IPS-20b (cell line): ENCODE measurements around the gene DYNLT1.

Experiments
- H3K27ac ChIP-seq: one replicate; pipeline ENCODE4 v1.5.1; 2013; ENCODE audit warnings: low read length
- H3K27me3 ChIP-seq: 2 replicates; pipeline ENCODE4 v1.6.1; 2013; ENCODE audit warnings: mild to moderate bottlenecking, low read length, inconsistent platforms; ENCODE audit not compliant: insufficient read depth
- H3K36me3 ChIP-seq: 2 replicates; pipeline ENCODE4 v1.6.1; 2013; ENCODE audit warnings: low read depth, mild to moderate bottlenecking, inconsistent platforms, low read length, moderate library complexity; ENCODE audit not compliant: insufficient read depth
- H3K4me1 ChIP-seq: 2 replicates; pipeline ENCODE4 v1.6.1; 2013; ENCODE audit warnings: mild to moderate bottlenecking, control low read depth, inconsistent platforms, low read length, moderate library complexity; ENCODE audit not compliant: insufficient read depth
- H3K4me3 ChIP-seq: 2 replicates; pipeline ENCODE4 v1.5.1; 2013; ENCODE audit warnings: mild to moderate bottlenecking, low read length, inconsistent platforms
- H3K9ac ChIP-seq: 2 replicates; pipeline ENCODE4 v1.6.1; 2013; ENCODE audit warnings: low read depth, mild to moderate bottlenecking, inconsistent platforms, low read length, moderate library complexity
- H3K9me3 ChIP-seq: 2 replicates; pipeline ENCODE4 v1.6.1; 2013; ENCODE audit warnings: mild to moderate bottlenecking, low read depth, low read length, inconsistent platforms; ENCODE audit not compliant: insufficient read depth

Gene DYNLT1

GRCh38 chr6:158648682-158649131, 4.2 kb upstream of the DYNLT1 start:
- peaks cover 15% of the 10 kb centered on the region for H3K27me3 ChIP-seq
- no peak overlapping the region for H3K4me3 ChIP-seq
- no peak overlapping the region for H3K9ac ChIP-seq
- H3K9me3 ChIP-seq = no peaks in the 10 kb centered on the region
- H3K36me3 ChIP-seq = no peaks in the 10 kb centered on the region
- H3K4me1 ChIP-seq = 0 out of 2 replicates have a peak, but pooled peaks cover 3% of the 10 kb centered on the region
- H3K27ac ChIP-seq = no peak overlapping the region

- no peak overlapping the region for H3K4me3 ChIP-seq
- H3K4me1 ChIP-seq = no peaks in the 10 kb centered on the region
- peaks cover 15% of the 10 kb centered on the region for H3K27me3 ChIP-seq
- no peaks in the 10 kb centered on the region for H3K36me3 ChIP-seq
- no peaks in the 10 kb centered on the region for H3K9me3 ChIP-seq
- no peak overlapping the region for H3K9ac ChIP-seq
- H3K27ac ChIP-seq = no peak overlapping the region
Measured at GRCh38 chr6:158647501-158647900, 3.0 kb upstream of the DYNLT1 start.

- no peak overlapping the region for H3K4me3 ChIP-seq
- no peaks in the 10 kb centered on the region for H3K36me3 ChIP-seq
- H3K27ac ChIP-seq = no peak overlapping the region
- no peaks in the 10 kb centered on the region for H3K9me3 ChIP-seq
- no peak overlapping the region for H3K9ac ChIP-seq
- H3K4me1 ChIP-seq = no peaks in the 10 kb centered on the region
- H3K27me3 ChIP-seq = peaks cover 15% of the 10 kb centered on the region
Measured at GRCh38 chr6:158646023-158646910, 1.7 kb upstream of the DYNLT1 start.

- peaks cover 4% of the 10 kb centered on the region; the same call in 1 of the 2 replicates for H3K36me3 ChIP-seq
- H3K9me3 ChIP-seq = no peaks in the 10 kb centered on the region
- no peak overlapping the region for H3K27ac ChIP-seq
- no peaks in the 10 kb centered on the region for H3K4me1 ChIP-seq
- peak overlapping the region; percentile 71 for H3K4me3 ChIP-seq
- peak overlapping the region; percentile 50; the same call in 1 of the 2 replicates for H3K9ac ChIP-seq
- H3K27me3 ChIP-seq = peaks cover 15% of the 10 kb centered on the region
Measured at GRCh38 chr6:158645064-158646022, 800 bp upstream of the DYNLT1 start.

GRCh38 chr6:158643836-158644230, 710 bp downstream of the DYNLT1 start:
- H3K4me3 ChIP-seq = peak overlapping the region; percentile 71
- H3K27me3 ChIP-seq = peaks cover 15% of the 10 kb centered on the region
- peak overlapping the region; percentile 87; the same call in 1 of the 2 replicates for H3K9ac ChIP-seq
- no peaks in the 10 kb centered on the region for H3K4me1 ChIP-seq
- no peaks in the 10 kb centered on the region for H3K9me3 ChIP-seq
- peaks cover 6% of the 10 kb centered on the region; the same call in 1 of the 2 replicates for H3K36me3 ChIP-seq
- no peak overlapping the region for H3K27ac ChIP-seq

- Histone ChIP-seq H3K27me3 (peaks cover 15% of the 10 kb centered on the region), H3K4me3 (no peak overlapping the region), H3K9me3 (no peaks in the 10 kb centered on the region), H3K4me1 (no peaks in the 10 kb centered on the region), H3K27ac (no peak overlapping the region), H3K36me3 (peaks cover 11% of the 10 kb centered on the region; the same call in 1 of the 2 replicates), H3K9ac (0 out of 2 replicates have a peak overlapping the region, but pooled peaks have one; percentile 2)
Measured at GRCh38 chr6:158642097-158642601, 2.4 kb downstream of the DYNLT1 start.

- Histone ChIP-seq H3K36me3 (peaks cover 23% of the 10 kb centered on the region), H3K4me1 (no peaks in the 10 kb centered on the region), H3K9ac (no peak overlapping the region), H3K9me3 (no peaks in the 10 kb centered on the region), H3K27me3 (peaks cover 5% of the 10 kb centered on the region), H3K27ac (no peak overlapping the region), H3K4me3 (no peak overlapping the region)
Measured at GRCh38 chr6:158640519-158640918, 4.0 kb downstream of the DYNLT1 start.

GRCh38 chr6:158639056-158639455, 5.5 kb downstream of the DYNLT1 start:
- Histone ChIP-seq H3K4me1 (no peaks in the 10 kb centered on the region), H3K36me3 (peaks cover 38% of the 10 kb centered on the region), H3K27me3 (no peaks in the 10 kb centered on the region), H3K4me3 (no peak overlapping the region), H3K27ac (no peak overlapping the region), H3K9ac (no peak overlapping the region), H3K9me3 (no peaks in the 10 kb centered on the region)

GRCh38 chr6:158638324-158638854, 6.2 kb downstream of the DYNLT1 start:
- no peaks in the 10 kb centered on the region for H3K4me1 ChIP-seq
- H3K27ac ChIP-seq = no peak overlapping the region
- H3K9me3 ChIP-seq = no peaks in the 10 kb centered on the region
- H3K36me3 ChIP-seq = peaks cover 45% of the 10 kb centered on the region
- H3K4me3 ChIP-seq = no peak overlapping the region
- H3K9ac ChIP-seq = no peak overlapping the region
- no peaks in the 10 kb centered on the region for H3K27me3 ChIP-seq

GRCh38 chr6:158636778-158637177, 7.8 kb downstream of the DYNLT1 start:
- Histone ChIP-seq H3K27me3 (no peaks in the 10 kb centered on the region), H3K36me3 (peaks cover 59% of the 10 kb centered on the region)

GRCh38 chr6:158635427-158636073, 9.0 kb downstream of the DYNLT1 start:
- no peaks in the 10 kb centered on the region for H3K4me1 ChIP-seq
- no peaks in the 10 kb centered on the region for H3K9me3 ChIP-seq
- H3K9ac ChIP-seq = no peak overlapping the region
- H3K27ac ChIP-seq = no peak overlapping the region
- H3K27me3 ChIP-seq = no peaks in the 10 kb centered on the region
- H3K4me3 ChIP-seq = no peak overlapping the region
- peaks cover 69% of the 10 kb centered on the region for H3K36me3 ChIP-seq

More at GRCh38 chr6:158636778-158637177, 7.8 kb downstream of the DYNLT1 start:
- no peaks in the 10 kb centered on the region for H3K9me3 ChIP-seq
- no peak overlapping the region for H3K4me3 ChIP-seq
- H3K9ac ChIP-seq = no peak overlapping the region
- no peak overlapping the region for H3K27ac ChIP-seq
- H3K4me1 ChIP-seq = no peaks in the 10 kb centered on the region
